Tibial nerve (tissue), 3 donors: ENCODE measurements around the gene MYPN.

Experiments used
- CTCF ChIP-seq, 5 experiments: fragments of 200-600 bp in 3 of 5; fragments of 450-650 bp in 2 of 5; sonication (generic) in 3 of 5; IDR thresholded peaks; one replicate each; pipeline ENCODE4 v1.5.1; 2016 to 2019; ENCODE audit warnings: antibody characterized with exemption in 5 of 5, mild to moderate bottlenecking in 3 of 5, moderate library complexity in 2 of 5
- POLR2A ChIP-seq, 2 donors: fragments of 450-650 bp; IDR thresholded peaks; one replicate each; pipeline ENCODE4 v1.6.1; 2017; ENCODE audit warnings: antibody characterized with exemption in 2 of 2, mild to moderate bottlenecking in 2 of 2, moderate library complexity in 2 of 2

- TF ChIP-seq POLR2A (IDR thresholded peaks at IDR 0.05) (no peak), CTCF (IDR thresholded peaks at IDR 0.05) (no peak)
These were observed 18.7 kb downstream of the MYPN start for GRCh38 chr10:68128015-68128414.
